SH-SY5Y (cell line): ENCODE results near the gene TMEM63C.

Experiments
- GATA2 ChIP-seq: IDR thresholded peaks from 2 replicates; pipeline ENCODE4 v1.6.1; 2011; ENCODE audit warnings: mild to moderate bottlenecking, low read depth, low read length
- GATA3 ChIP-seq: IDR thresholded peaks from 2 replicates; pipeline ENCODE4 v1.6.1; 2011; ENCODE audit warnings: low read depth, mild to moderate bottlenecking, low read length, moderate library complexity

Gene TMEM63C

DNA sequence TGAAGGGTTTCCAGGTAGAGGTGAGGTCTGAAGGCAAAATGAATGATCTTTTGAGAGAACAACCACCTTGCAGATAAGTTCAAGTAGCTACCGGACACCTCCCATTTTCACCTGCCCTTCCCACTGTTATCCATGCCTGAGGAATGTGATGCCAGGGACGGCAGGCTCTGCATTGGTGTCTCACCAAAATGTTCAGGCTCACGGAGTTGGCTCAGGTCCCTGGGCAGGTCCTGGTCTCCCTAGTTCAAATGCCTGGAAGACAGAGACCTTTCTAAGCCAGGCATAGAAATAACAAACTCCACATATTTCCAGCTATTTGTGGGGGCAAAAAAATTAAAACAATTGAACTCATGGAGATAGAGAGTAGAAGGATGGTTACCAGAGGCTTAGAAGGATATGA lies 36.0 kb downstream of the TMEM63C start:
- no peak for TF ChIP-seq GATA3
- no peak for TF ChIP-seq GATA2

GRCh38 chr14:77219591-77219990 lies 38.0 kb downstream of the TMEM63C start:
- TF ChIP-seq GATA3 (no peak), GATA2 (no peak)

DNA sequence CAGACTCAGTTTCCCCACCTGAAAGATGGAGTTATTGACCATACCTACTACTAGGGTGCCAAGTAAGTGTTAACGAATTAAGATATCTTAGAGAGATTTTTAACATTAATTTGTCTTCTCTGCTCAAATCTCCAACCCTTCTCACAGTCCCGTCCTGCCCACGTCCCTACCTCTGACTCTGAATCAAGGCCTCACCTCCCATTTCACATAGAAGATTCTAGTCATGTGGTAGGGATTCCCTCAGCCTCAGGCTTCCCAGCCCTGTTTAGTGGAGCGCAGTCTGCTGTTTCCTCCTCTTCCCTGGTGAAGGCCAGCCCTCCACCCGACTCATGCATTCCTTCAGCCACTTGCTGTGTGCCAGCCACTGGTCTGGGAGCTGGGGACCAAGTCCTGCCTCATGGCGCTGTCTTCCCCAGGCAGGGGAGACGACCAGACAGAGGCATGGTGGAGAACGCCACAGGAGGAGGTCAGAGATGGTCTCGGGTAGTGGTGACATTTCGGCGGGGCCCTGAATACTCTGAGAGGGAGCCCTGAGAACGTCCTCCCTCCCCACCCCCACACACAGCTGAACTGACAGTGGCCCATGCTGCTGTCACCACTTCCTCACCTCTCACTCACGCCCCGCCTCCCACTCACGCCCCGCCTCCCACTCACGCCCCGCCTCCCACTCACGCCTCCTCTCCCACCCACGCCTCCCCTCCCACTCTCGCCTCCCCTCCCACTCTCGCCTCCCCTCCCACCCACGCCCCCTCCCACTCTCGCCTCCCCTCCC lies 38.8 kb downstream of the TMEM63C start:
- TF ChIP-seq GATA2 (no peak), GATA3 (no peak)

- TF ChIP-seq GATA3 (no peak), GATA2 (no peak)
Measured at GRCh38 chr14:77221241-77221871, 39.8 kb downstream of the TMEM63C start.

- TF ChIP-seq GATA2 (no peak), GATA3 (no peak)
Measured at GRCh38 chr14:77222546-77223225, 41.1 kb downstream of the TMEM63C start.

- TF ChIP-seq GATA2, result no peak
- TF ChIP-seq GATA3, result no peak
Measured at GRCh38 chr14:77224212-77224611, 42.6 kb downstream of the TMEM63C start.

- TF ChIP-seq GATA3, result no peak
- no peak for TF ChIP-seq GATA2
Measured at GRCh38 chr14:77225254-77225653, 43.7 kb downstream of the TMEM63C start.

GRCh38 chr14:77225892-77226557 lies 44.4 kb downstream of the TMEM63C start:
- TF ChIP-seq GATA2, result no peak
- no peak for TF ChIP-seq GATA3

GRCh38 chr14:77228056-77228455 lies 46.5 kb downstream of the TMEM63C start:
- TF ChIP-seq GATA2 (no peak), GATA3 (no peak)

DNA sequence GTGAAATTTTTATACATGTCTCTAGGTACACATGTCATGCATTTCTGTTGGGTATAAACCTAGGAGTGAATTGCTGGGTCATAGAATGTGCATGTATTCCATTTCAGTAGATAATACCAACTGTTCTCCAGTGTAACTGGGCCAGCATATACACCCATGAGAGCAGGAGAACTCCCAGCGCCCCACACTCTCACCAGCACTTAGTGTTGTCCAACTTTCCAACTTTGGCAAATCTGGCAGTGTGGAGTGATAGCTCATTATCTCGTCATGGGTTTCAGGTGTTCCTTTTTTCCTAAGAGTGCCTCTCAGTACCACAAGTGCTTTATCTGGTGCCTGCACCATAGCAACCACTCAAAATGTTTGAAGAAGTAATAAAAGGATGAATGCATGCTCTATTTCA lies 49.3 kb downstream of the TMEM63C start:
- TF ChIP-seq GATA3, result no peak
- TF ChIP-seq GATA2, result no peak

DNA sequence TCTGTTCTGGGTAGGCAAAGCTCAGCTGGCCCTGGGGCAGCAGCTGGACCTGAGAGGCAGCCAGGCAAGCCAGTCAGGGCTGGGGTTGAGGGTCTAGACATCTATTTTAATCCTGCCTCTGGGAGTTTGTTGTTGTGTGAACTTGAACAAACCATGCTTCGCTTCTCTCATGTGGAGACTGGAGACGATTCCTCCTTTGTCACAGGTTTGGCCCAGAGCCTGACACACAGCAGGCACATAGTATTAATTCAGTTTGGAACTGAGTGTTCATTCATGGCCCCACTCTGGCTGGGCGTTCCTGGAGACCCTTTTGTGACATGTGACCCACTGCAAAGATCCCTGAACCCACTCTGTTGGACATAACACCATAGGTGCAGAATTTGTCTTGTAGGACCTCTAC lies 50.1 kb downstream of the TMEM63C start:
- TF ChIP-seq GATA2, result no peak
- no peak for TF ChIP-seq GATA3

GRCh38 chr14:77236814-77237213 lies 55.2 kb downstream of the TMEM63C start:
- no peak for TF ChIP-seq GATA2
- no peak for TF ChIP-seq GATA3

DNA sequence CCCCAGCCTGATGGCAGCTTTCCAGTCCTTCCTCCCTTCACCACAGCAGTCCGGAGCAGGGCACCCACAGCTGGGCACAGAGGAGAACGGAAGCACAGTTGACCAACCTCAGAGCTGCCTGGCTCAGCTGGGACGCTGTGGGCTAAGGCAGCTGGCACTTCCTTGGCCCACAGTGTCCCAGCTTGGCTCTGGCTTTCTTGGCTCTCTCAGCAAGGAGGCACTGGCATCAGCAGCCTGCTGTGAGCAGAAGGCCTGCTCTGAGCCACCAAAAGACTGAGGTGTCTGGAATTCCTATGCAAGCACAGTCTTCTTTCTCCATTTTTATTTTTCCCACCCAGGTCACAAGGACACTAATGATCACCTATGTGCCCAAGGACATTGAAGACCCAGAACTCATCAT lies 56.8 kb downstream of the TMEM63C start:
- no peak for TF ChIP-seq GATA3
- no peak for TF ChIP-seq GATA2

DNA sequence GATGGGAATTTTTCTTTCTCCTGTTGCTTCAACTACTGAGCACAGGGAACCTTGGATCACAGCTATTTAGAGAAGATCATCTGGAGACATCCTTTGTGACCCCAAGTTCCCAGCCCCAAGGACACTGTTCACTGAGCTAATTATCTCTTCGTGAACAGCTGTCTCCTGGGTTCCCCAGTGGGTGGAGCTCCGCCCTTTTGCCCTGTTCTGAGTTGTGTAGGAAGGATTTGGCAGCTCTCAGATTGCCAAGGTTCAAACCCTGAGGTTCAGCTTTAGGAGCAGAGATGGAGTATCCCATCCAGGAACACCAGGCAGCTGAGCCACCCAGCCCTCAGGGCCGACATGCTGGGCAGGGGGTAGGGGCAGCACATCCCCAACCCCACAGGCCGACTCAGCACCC lies 57.4 kb downstream of the TMEM63C start:
- TF ChIP-seq GATA3 (no peak), GATA2 (no peak)
